ENCODE measurements around the gene F2RL3. TPM values are rescaled to one million over a fixed set of nuclear protein-coding genes. Genes with fewer than 3 reads are reported as not detected.

The F2RL3 gene
- total RNA-seq, 2 experiments from 2014 or later, result not detected

DNA sequence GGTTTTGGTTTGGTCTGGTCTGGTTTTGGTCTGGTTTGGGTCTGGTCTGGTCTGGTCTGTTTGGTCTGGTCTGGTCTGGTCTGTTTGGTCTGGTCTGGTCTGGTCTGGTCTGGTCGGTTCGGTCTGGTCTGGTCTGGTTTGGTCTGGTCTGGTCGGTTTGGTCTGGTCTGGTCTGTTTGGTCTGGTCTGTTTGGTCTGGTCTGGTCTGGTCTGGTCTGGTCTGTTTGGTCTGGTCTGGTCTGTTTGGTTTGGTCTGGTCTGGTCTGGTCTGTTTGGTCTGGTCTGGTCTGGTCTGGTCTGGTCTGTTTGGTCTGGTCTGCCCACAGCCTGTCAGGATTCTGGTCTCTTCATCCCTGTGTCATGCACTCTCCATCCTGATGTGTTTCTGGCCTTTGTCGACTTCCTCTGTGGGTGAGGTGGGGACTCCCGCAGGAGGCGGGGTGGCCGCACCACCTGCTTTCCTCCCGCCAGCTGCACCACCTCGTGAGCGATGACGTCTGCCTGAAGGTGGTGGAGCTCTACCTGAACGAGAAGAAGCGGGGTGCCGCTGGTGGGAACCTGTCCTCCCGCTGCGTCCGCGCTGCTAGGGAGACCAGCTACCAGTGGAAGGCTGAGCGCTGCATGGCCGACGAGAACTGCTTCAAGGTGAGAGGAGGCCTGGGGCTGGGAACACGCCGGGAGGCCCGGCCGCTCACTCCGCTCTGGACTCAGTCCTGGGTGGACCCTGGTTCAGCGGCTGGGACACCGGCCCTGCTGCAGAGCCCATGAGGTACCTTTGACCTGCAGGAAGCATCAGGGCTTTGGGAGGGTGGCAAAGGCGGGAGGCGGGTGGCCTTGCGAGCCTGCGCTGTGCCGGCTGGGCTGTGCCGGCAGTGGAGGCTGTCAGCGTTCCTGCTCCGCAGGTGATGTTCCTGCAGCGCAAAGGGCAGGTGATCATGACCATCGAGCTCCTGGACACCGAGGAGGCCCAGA is 12.9 kb upstream of the F2RL3 start:
- Histone ChIP-seq H3K4me3 (ENCODE audit: low read length) (no peak overlapping the region), H3K27me3 (ENCODE audit: control insufficient read depth in 1 of 2, insufficient read depth in 2 of 2, low read length in 2 of 2) (no peaks in the 10 kb centered on the region), H3K9me3 (ENCODE audit: control insufficient read depth in 1 of 2, insufficient read depth in 1 of 2, low read length in 2 of 2) (peaks cover under 1 to 31% of the 10 kb centered on the region in 2 experiments), H3K27ac (ENCODE audit: low read depth in 1 of 2, low read length in 2 of 2) (no peak overlapping the region), H3K4me1 (ENCODE audit: insufficient read depth, low read length) (no peaks in the 10 kb centered on the region), H3K36me3 (ENCODE audit: insufficient read depth, low read length) (peaks cover 59% of the 10 kb centered on the region)
- Mint-ChIP-seq H3K4me1 (ENCODE audit: low read depth) (peaks cover 14% of the 10 kb centered on the region), H3K27me3 (no peaks in the 10 kb centered on the region), H3K4me3 (no peak overlapping the region), H3K36me3 (ENCODE audit: low read depth) (peaks cover 76% of the 10 kb centered on the region), H3K27ac (no peak overlapping the region), H3K9me3 (no peaks in the 10 kb centered on the region)
- ChIA-PET POLR2A (no interaction called here), CTCF (no interaction called here)
- DNase-seq (no peak), ATAC-seq (ENCODE audit: poor library complexity) (no peak)
- intact Hi-C loops (cut with DNase I, micrococcal nuclease), result no loop called here
- no peak for TF ChIP-seq CTCF (IDR thresholded peaks at IDR 0.05)

DNA sequence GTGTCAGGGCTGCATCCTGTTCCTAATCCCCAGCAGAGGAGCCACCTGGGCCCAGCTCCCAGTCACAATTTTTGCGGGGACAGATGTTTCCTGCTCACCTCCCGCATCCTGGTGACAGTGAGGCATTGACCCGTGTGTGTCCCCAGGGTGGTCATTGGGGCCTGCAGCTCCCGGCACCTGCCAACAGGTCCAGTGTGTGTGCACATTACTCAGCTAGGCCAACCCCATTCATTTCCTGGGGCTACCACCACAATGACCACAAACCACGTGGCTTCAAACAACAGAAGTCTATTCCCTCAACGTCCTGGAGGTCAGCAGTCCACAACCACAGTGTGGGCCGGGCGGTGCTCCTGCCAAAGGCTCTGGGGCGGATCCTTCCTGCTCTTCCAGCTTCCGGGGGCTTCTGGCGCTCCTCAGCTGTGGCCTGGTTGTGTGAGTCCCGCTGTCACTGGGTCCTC is 11.9 kb upstream of the F2RL3 start:
- Mint-ChIP-seq H3K36me3 (ENCODE audit: low read depth) (peaks cover 71% of the 10 kb centered on the region), H3K27ac (no peak overlapping the region), H3K4me3 (no peak overlapping the region), H3K9me3 (peaks cover 2% of the 10 kb centered on the region), H3K27me3 (no peaks in the 10 kb centered on the region), H3K4me1 (ENCODE audit: low read depth) (peaks cover 14% of the 10 kb centered on the region)
- Histone ChIP-seq H3K36me3 (ENCODE audit: insufficient read depth, low read length) (peaks cover 52% of the 10 kb centered on the region), H3K9me3 (ENCODE audit: control insufficient read depth in 1 of 2, insufficient read depth in 1 of 2, low read length in 2 of 2) (peaks cover 10 to 40% of the 10 kb centered on the region in 2 experiments), H3K27ac (ENCODE audit: low read depth in 1 of 2, low read length in 2 of 2) (no peak overlapping the region), H3K4me3 (ENCODE audit: low read length) (no peak overlapping the region), H3K4me1 (ENCODE audit: insufficient read depth, low read length) (no peaks in the 10 kb centered on the region), H3K27me3 (ENCODE audit: control insufficient read depth in 1 of 2, insufficient read depth in 2 of 2, low read length in 2 of 2) (no peaks in the 10 kb centered on the region)
- no peak for ATAC-seq (ENCODE audit: poor library complexity)
- intact Hi-C loops (cut with DNase I, micrococcal nuclease), result no loop called here
- DNase-seq, result no peak
- no peak for TF ChIP-seq CTCF (IDR thresholded peaks at IDR 0.05)
- CTCF ChIA-PET, result no interaction called here
- POLR2A ChIA-PET, result no interaction called here

DNA sequence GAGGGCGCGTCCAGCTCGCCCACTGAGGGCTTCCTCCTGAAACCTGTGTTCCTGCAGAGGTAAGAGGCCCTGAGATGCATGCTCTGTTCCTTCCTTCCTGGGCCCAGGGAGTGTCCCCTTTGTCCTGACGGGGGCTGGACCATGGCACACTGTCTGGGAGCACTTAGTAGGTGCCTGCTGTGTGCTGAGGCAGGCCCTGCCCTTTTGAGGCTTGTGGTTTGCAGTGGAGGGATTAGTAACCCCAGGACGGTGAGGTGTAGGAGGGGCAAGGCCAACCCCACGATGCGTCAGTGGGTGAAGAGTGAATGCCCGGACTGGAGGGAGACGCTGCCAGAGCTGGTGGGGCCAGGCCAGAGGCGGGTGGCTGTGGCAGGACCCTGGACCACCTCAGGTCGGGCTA is 11.2 kb upstream of the F2RL3 start:
- no peak for TF ChIP-seq CTCF (IDR thresholded peaks at IDR 0.05)
- H3K27ac ChIP-seq (ENCODE audit: low read depth in 1 of 2, low read length in 2 of 2), result no peak overlapping the region
- no peaks in the 10 kb centered on the region for H3K27me3 Mint-ChIP-seq
- peaks cover 76% of the 10 kb centered on the region for H3K36me3 Mint-ChIP-seq (ENCODE audit: low read depth)
- no peaks in the 10 kb centered on the region for H3K27me3 ChIP-seq (ENCODE audit: control insufficient read depth in 1 of 2, insufficient read depth in 2 of 2, low read length in 2 of 2)
- DNase-seq (no peak), ATAC-seq (ENCODE audit: poor library complexity) (no peak)
- H3K36me3 ChIP-seq (ENCODE audit: insufficient read depth, low read length), result peaks cover 49% of the 10 kb centered on the region
- peaks cover 14% of the 10 kb centered on the region for H3K4me1 Mint-ChIP-seq (ENCODE audit: low read depth)
- ChIA-PET CTCF (no interaction called here), POLR2A (no interaction called here)
- peaks cover 6% of the 10 kb centered on the region for H3K9me3 Mint-ChIP-seq
- H3K4me3 Mint-ChIP-seq, result no peak overlapping the region
- H3K9me3 ChIP-seq (ENCODE audit: control insufficient read depth in 1 of 2, insufficient read depth in 1 of 2, low read length in 2 of 2), result peaks cover 17 to 44% of the 10 kb centered on the region in 2 experiments
- no peak overlapping the region for H3K4me3 ChIP-seq (ENCODE audit: low read length)
- H3K4me1 ChIP-seq (ENCODE audit: insufficient read depth, low read length), result no peaks in the 10 kb centered on the region
- H3K27ac Mint-ChIP-seq, result no peak overlapping the region
- intact Hi-C loops (cut with DNase I, micrococcal nuclease), result no loop called here
